Loucy (cell line): Measurements from ENCODE around the gene EZR.

ENCODE experiments used
- H2AFZ ChIP-seq: fragments of 200-600 bp; sonication (generic); 2 replicates; pipeline ENCODE4 v1.6.0; 2016; ENCODE audit warnings: antibody characterized with exemption, mild to moderate bottlenecking, low read length, moderate library complexity
- H3F3A ChIP-seq: fragments of 200-600 bp; 2 replicates; pipeline ENCODE4 v1.6.0; 2016; ENCODE audit warnings: antibody characterized with exemption, low read depth, mild to moderate bottlenecking
- H3K27me3 ChIP-seq: fragments of 200-600 bp; sonication (generic); 2 replicates; pipeline ENCODE4 v1.6.1; 2014; ENCODE audit warnings: low read length, mild to moderate bottlenecking; ENCODE audit not compliant: insufficient read depth, poor library complexity, severe bottlenecking
- H3K36me3 ChIP-seq: fragments of 200-600 bp; sonication (generic); 2 replicates; pipeline ENCODE4 v1.6.1; 2016; ENCODE audit warnings: low read length; ENCODE audit not compliant: insufficient read depth
- H3K4me1 ChIP-seq: fragments of 200-600 bp; sonication (generic); 2 replicates; pipeline ENCODE4 v1.5.1; 2014; ENCODE audit warnings: low read length, mild to moderate bottlenecking; ENCODE audit not compliant: insufficient read depth, poor library complexity, severe bottlenecking
- H3K4me2 ChIP-seq: fragments of 200-600 bp; sonication (generic); 2 replicates; pipeline ENCODE4 v1.6.0; 2014; ENCODE audit warnings: antibody characterized with exemption, low read length, low read depth, mild to moderate bottlenecking; ENCODE audit not compliant: poor library complexity, severe bottlenecking
- H3K4me3 ChIP-seq: fragments of 200-600 bp; sonication (generic); 2 replicates; pipeline ENCODE4 v1.5.1; 2014; ENCODE audit warnings: low read length, mild to moderate bottlenecking, mixed read lengths; ENCODE audit not compliant: poor library complexity, severe bottlenecking
- H3K79me2 ChIP-seq: fragments of 200-600 bp; sonication (generic); 2 replicates; pipeline ENCODE4 v1.6.1; 2014; ENCODE audit warnings: low read length; ENCODE audit not compliant: insufficient read depth
- H3K9ac ChIP-seq: fragments of 200-600 bp; sonication (generic); 2 replicates; pipeline ENCODE4 v1.6.0; 2014; ENCODE audit warnings: mild to moderate bottlenecking, low read depth, low read length, moderate library complexity; ENCODE audit not compliant: poor library complexity, severe bottlenecking
- H3K9me2 ChIP-seq: fragments of 200-600 bp; sonication (generic); replicated peaks from 2 replicates; pipeline ENCODE4 v1.6.1; 2016; ENCODE audit warnings: low read depth, low read length, mixed read lengths
- H3K9me3 ChIP-seq: fragments of 200-600 bp; sonication (generic); 2 replicates; pipeline ENCODE4 v1.6.1; 2014; ENCODE audit warnings: mild to moderate bottlenecking, antibody characterized with exemption, low read length, low read depth; ENCODE audit not compliant: insufficient read depth
- H4K20me1 ChIP-seq: fragments of 200-600 bp; sonication (generic); 2 replicates; pipeline ENCODE4 v1.6.0; 2014; ENCODE audit warnings: antibody characterized with exemption, low read length, mild to moderate bottlenecking; ENCODE audit not compliant: insufficient read depth, poor library complexity, severe bottlenecking
- EZH2phosphoT487 ChIP-seq: fragments of 200-600 bp; IDR thresholded peaks from 2 replicates; pipeline ENCODE4 v1.6.1; 2018; ENCODE audit warnings: antibody characterized with exemption, mild to moderate bottlenecking, moderate library complexity, borderline replicate concordance
- TF ChIP-seq, protein P1 (sequence below): fragments of 200-600 bp; sonication (generic); conservative IDR thresholded peaks from 2 replicates; pipeline ENCODE4 v1.5.1; 2014; ENCODE audit warnings: mild to moderate bottlenecking, antibody characterized with exemption, low read length

Gene EZR

DNA sequence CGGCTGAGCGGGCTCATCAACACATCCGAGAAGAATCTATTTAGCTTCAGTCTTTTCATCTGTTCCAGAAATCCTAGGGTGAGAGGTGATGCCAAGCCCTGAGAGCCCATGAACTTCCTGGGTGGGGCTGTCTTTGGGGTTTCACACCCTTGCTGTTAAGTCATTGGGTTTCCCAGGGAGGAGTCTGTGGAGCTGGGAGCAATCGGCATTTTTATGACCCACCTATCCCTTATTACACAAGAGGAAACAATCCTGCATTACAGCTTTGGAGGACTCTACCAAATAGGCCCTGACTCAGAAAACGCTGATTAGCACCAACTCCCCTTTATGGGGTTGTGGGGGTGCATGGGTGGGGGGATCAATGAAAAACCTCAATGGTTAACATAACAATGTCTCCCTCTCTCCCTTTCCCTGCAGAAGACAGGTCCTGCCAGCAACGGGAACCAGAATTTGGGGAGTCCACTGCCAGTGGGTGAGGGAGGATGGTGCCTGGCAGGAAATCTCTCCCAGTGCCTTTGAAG is 46.3 kb downstream of the EZR start:
- H3K9ac ChIP-seq, result no peak overlapping the region
- H3K36me3 ChIP-seq, result peaks cover 97% of the 10 kb centered on the region; the same call in 1 of the 2 replicates
- H3K4me2 ChIP-seq, result no peak overlapping the region
- no peak overlapping the region for H3K4me3 ChIP-seq
- no peaks in the 10 kb centered on the region for H3K27me3 ChIP-seq
- no peak for TF ChIP-seq EZH2phosphoT487
- TF ChIP-seq, protein P1, sequence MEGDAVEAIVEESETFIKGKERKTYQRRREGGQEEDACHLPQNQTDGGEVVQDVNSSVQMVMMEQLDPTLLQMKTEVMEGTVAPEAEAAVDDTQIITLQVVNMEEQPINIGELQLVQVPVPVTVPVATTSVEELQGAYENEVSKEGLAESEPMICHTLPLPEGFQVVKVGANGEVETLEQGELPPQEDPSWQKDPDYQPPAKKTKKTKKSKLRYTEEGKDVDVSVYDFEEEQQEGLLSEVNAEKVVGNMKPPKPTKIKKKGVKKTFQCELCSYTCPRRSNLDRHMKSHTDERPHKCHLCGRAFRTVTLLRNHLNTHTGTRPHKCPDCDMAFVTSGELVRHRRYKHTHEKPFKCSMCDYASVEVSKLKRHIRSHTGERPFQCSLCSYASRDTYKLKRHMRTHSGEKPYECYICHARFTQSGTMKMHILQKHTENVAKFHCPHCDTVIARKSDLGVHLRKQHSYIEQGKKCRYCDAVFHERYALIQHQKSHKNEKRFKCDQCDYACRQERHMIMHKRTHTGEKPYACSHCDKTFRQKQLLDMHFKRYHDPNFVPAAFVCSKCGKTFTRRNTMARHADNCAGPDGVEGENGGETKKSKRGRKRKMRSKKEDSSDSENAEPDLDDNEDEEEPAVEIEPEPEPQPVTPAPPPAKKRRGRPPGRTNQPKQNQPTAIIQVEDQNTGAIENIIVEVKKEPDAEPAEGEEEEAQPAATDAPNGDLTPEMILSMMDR, result no peak
- H3K9me2 ChIP-seq, result no peaks in the 10 kb centered on the region
- no peak overlapping the region for H2AFZ ChIP-seq
- no peaks in the 10 kb centered on the region for H3K9me3 ChIP-seq
- no peaks in the 10 kb centered on the region for H3F3A ChIP-seq
- no peaks in the 10 kb centered on the region for H3K79me2 ChIP-seq
- H4K20me1 ChIP-seq, result no peaks in the 10 kb centered on the region
- H3K4me1 ChIP-seq, result no peaks in the 10 kb centered on the region

DNA sequence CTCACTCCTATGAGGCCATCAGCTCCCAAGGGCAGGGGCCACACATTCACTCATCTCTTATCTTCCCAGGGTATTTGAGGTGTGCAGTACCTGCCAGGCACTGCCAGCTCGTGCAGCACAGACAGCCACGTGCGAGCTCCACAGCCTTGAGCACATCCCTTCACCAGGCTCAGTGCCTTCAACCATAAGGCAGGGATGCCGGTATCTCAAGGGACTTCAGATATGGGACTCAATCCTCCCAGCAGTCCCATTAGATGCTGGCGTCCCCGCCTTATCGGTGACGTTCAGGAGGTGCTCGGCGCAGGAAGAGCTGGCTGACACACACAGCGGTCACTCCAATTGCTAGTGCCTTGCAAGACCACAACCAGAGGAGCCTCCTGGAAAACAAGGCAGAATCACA is 47.0 kb downstream of the EZR start:
- Histone ChIP-seq H3K9me3 (no peaks in the 10 kb centered on the region), H3F3A (no peaks in the 10 kb centered on the region), H3K27me3 (no peaks in the 10 kb centered on the region), H4K20me1 (no peaks in the 10 kb centered on the region), H3K9me2 (no peaks in the 10 kb centered on the region), H3K4me2 (no peak overlapping the region), H3K36me3 (peaks cover 97% of the 10 kb centered on the region; the same call in 1 of the 2 replicates), H3K9ac (no peak overlapping the region), H3K79me2 (no peaks in the 10 kb centered on the region), H3K4me3 (no peak overlapping the region), H2AFZ (no peak overlapping the region), H3K4me1 (no peaks in the 10 kb centered on the region)
- TF ChIP-seq EZH2phosphoT487, result no peak
- TF ChIP-seq, protein P1, result no peak

DNA sequence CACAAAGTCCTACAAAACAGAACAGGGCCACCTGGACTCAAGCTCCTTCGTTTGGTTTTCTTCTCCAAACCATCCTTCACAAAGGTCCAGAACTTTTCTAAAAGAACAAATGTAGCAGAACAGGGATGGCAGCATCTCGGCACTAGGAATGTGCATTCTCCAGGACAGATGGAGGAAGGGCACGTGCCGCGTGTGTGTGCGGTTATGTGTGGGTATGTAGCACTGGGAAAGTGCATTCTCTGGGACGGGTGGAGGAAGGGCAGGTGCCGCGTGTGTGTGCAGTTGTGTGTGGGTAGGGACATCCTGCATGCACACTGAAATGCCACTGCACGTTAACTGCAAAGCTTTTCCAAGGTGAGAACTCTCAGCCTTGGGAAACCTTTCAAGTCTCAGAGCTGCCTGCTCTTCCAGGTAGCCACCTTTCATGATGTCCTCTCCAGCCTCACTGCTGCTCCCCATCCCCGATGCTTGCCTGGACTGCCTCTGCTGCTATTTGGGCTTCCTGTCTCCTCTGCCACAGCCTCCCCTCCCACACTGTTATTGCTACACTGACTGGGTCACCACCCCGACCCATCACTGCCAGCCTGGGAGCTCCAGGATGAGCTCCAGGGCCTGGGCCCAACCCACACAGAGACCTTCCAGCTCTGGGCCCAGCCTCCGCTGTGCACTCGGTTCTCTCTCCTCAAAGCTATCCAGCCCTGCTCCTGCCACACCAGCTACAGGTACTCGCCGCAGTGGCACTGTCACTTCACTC is 47.6 kb downstream of the EZR start:
- no peaks in the 10 kb centered on the region for H4K20me1 ChIP-seq
- H3K9ac ChIP-seq, result no peak overlapping the region
- H3K4me1 ChIP-seq, result no peaks in the 10 kb centered on the region
- H3K36me3 ChIP-seq, result peaks cover 97% of the 10 kb centered on the region; the same call in 1 of the 2 replicates
- H3K9me2 ChIP-seq, result no peaks in the 10 kb centered on the region
- no peaks in the 10 kb centered on the region for H3K9me3 ChIP-seq
- H3K27me3 ChIP-seq, result no peaks in the 10 kb centered on the region
- no peak overlapping the region for H2AFZ ChIP-seq
- no peaks in the 10 kb centered on the region for H3K79me2 ChIP-seq
- no peak overlapping the region for H3K4me3 ChIP-seq
- H3K4me2 ChIP-seq, result no peak overlapping the region
- H3F3A ChIP-seq, result no peaks in the 10 kb centered on the region
- TF ChIP-seq, protein P1, result no peak
- TF ChIP-seq EZH2phosphoT487, result no peak
